ACHN (cell line): Measurements from ENCODE around the gene PPIL1.

Source experiments
- DNase-seq: peaks from one replicate; pipeline ENCODE4 v3.0.0-alpha.2; 2015
- in situ Hi-C: cut with HindIII; loops from 2 replicates; pipeline ENCODE4 v1.10.0; 2017; ENCODE audit warnings: low sequenced_read_pairs, low pct_ligation_motif_present, low pct_unique_long_range_greater_than_20kb

PPIL1 gene

GRCh38 chr6:36874443-36875249 lies at the start of gene PPIL1:
TSS of gene PPIL1 (minus strand) at chr6:36874803. CDS start at chr6:36874772, 31 bp downstream.
- peak; percentile 86 for DNase-seq
- in situ Hi-C loops: no loop called here

DNA sequence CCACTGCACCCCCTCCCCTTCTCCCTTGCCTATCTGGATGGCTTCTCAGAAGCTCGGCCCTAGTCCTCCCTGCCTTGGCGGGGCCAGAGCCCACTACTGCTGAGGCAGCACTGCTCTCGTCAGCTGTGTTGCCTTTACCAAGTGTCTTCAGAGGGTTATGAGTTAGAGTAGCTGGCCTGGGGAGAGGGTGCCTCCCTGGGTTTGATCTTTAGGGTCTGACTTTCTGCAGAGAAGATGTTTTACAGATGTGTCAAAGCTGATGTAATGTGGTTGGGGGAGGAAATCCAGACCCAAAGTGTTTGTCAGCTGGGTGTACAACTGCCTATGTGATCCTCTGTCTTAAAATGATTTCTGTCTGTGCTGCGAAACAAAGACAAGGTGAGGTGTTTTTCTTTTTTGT lies 49.5 kb upstream of the PPIL1 start:
- in situ Hi-C loops: no loop called here
- DNase-seq: no peak

- in situ Hi-C loops: no loop called here
- DNase-seq: no peak
Observed at GRCh38 chr6:36920546-36920945, 45.9 kb upstream of the PPIL1 start.

- in situ Hi-C loops: no loop called here
- no peak for DNase-seq
Observed at GRCh38 chr6:36920049-36920448, 45.4 kb upstream of the PPIL1 start.

DNA sequence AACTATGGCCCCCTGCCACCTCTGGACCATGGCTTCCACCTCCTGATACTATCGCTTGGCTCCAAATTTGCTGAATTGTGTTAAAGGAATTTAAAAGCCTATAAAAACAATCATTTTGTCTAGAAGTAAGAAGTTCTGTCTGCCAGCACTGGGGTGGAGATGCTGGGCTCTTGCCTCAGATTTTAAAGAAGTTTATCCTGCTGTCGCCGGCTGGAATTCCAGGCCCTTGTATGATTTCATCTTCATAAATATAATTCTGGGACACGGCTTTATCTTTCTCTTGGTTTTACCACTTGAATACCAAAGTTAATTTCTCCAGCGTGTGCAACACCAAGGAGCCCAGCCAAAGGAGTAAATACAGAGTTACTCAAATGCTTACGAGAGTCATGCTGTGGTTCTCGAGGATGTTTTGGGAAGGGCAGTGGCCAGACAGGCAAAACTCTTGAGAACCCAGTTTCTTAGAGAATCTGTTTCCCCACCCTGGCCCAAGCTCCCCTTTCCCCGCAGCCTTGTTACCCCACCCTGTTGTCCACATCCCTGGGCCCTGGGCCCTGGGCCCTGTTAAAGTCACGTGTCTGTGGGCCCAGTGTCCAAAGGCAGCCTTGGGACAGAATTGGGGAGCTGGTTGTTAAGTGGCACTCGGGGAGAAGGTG lies 43.1 kb upstream of the PPIL1 start:
- in situ Hi-C loops: no loop called here
- DNase-seq: no peak

DNA sequence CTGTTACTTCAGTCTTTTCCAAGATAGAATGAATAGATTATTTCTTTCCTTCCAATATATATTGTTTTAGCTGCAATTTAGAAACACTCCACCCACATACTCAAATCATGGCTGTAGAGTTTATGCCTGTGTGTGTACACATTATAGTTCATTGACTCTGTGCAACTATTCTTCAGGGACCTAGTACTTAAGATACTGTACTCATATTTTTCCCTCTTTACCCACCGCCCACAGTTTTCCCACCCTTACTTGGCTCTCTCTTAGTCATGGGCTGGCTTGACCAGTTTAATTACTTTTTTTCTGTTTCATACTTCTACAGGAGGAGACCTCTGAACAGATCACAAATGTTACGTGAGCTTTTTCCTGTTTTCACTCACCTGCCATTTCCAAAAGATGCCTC lies 41.5 kb upstream of the PPIL1 start:
- in situ Hi-C loops: no loop called here
- DNase-seq: no peak

DNA sequence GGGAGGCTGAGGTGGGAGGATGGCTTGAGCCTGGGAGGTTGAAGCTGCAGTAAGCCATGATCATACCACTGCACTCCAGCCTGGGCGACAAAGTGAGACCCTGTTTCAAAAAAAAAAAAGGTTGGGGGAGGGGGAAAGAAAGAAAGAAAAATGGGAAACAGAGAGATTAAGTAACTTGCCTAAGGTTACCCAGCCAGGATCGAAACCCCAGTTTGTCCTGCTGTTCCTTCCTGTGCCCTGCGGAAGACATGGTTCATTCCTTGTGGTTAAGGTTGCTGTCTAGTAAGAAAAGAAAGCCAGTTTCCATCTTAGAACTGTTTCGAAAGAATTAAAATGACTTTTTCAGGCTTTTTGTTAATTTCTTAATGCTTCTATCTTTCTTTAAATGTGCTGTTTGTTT lies 41.0 kb upstream of the PPIL1 start:
- in situ Hi-C loops: no loop called here
- no peak for DNase-seq

DNA sequence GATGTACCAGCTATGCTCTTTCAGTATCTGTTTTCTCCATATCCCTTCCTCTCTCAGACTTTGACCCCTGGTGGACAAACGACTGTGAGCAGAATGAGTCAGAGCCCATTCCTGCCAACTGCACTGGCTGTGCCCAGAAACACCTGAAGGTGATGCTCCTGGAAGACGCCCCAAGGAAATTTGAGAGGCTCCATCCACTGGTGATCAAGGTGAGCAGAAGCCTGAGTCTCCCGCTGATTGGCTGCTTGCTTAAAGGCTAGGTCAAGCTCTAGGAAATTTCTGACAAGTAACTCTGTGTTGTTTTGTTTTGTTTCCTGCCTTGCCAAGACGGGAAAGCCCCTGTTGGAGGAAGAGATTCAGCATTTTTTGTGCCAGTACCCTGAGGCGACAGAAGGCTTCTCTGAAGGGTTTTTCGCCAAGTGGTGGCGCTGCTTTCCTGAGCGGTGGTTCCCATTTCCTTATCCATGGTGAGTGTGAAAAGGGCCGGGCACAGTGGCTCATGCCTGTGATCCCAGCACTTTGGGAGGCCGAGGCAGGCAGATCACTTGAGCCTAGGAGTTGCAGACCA lies 39.7 kb upstream of the PPIL1 start:
- peak; percentile 80 for DNase-seq
- in situ Hi-C loops: no loop called here

- no peak for DNase-seq
- in situ Hi-C loops: no loop called here
Observed at GRCh38 chr6:36913082-36913481, 38.5 kb upstream of the PPIL1 start.

DNA sequence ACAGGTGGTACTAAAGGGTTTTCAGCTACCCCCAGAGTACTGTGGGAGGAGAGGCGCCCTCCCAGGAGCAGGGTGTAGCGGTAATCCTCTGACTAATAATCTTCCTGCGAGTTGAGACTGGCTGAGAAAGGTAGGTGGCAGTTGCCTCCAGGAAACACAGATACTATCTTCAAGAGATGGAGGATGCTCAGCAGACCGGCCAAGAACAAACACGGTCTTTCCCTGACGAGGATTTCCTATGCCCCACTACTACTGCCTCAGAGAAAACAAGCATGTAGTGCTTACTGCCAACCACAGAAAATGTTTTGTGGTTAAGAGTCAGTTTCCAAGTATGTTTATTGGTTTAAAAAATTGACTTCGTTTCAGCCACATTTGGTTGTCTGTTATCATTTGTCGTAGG lies 38.0 kb upstream of the PPIL1 start:
- peak; percentile 17 for DNase-seq

DNA sequence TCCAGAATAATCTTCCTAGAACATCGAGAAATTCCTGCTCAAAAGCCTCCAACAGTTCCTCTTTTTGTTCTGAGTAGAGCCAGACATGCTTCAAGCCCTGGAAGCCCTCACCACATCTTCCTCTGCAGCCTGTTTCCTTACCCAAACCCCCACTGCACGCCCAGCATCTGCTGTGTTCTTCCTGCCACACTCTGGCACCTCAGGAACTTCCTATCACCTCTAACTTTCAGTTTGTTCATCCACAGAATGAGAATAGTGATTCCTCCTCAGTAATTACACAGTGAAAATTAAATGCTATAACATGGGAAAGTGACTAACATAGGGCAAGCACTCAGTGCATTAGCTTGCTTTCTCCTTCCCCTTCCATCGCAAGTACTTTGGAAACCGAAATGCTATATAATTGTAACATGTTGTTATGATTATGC lies 37.4 kb upstream of the PPIL1 start:
- DNase-seq: no peak
- in situ Hi-C loops: no loop called here

More for the DNA sequence above, 38.0 kb upstream of the PPIL1 start:
- in situ Hi-C loops: no loop called here

DNA sequence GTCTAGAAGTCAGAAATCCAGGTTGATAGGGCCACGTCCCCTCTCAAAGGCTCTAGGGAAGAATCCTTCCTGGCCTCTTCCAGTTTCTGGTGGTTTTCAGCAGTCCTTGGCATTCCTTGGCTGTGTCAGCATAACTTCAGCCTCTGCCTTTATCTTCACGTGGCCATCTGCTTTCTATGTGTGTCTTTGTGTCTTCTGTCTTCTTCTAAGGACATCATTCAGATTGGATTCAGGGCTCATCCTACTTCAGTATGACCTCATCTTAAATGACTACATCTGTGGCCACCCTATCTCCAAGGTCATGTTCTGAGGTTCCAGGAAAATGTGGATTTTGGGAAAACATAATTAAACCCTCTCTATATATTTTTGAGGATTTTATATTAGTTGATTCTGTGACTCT lies 34.1 kb upstream of the PPIL1 start:
- in situ Hi-C loops: no loop called here
- no peak for DNase-seq

- peak; percentile 84 for DNase-seq
- in situ Hi-C loops: no loop called here
Observed at GRCh38 chr6:36907781-36908180, 33.2 kb upstream of the PPIL1 start.

GRCh38 chr6:36906539-36907325 lies 32.1 kb upstream of the PPIL1 start:
- in situ Hi-C loops: no loop called here
- DNase-seq: no peak

DNA sequence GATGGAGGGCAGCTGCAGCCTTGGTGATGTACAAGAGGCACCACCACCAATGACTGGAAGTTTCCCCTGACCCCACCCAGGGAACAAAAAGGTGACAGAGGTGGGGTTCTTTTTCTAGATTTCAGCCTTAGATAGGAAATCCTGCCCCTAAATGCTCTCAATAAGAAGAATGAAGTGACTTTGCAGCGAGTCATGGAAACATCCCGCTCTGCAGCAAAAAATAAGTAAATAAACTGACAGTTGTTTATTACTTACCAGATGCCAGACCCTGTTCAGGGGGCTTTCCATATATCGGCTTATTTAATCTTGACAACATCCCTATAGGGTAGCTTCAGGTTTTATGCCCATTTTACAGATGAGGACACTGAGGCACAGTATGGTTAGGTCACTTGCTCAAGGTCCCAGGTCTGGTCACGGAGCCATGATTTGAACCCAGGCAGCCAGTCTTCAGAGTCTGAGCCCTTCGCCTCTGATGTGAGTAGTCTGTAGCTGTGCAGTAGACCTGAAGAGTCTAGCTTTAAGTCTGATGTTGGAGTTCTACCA lies 30.3 kb upstream of the PPIL1 start:
- in situ Hi-C loops: no loop called here
- no peak for DNase-seq

GRCh38 chr6:36904114-36904513 lies 29.5 kb upstream of the PPIL1 start:
- no peak for DNase-seq
- in situ Hi-C loops: no loop called here

GRCh38 chr6:36897609-36898008 lies 23.0 kb upstream of the PPIL1 start:
- in situ Hi-C loops: no loop called here
- DNase-seq: peak; percentile 29

GRCh38 chr6:36893976-36894932 lies 19.7 kb upstream of the PPIL1 start:
- in situ Hi-C loops: no loop called here
- DNase-seq: peak; percentile 60
